ENCODE results near the gene TOMM20L.
A peak's percentile ranks its signal among the peaks of the same experiment; 100 is the strongest.
"Not testable (repeated sequence)": the region's sequence is repeated elsewhere in the genome, so short reads cannot be mapped to it uniquely, and the experiment has no call there.

The TOMM20L gene

DNA sequence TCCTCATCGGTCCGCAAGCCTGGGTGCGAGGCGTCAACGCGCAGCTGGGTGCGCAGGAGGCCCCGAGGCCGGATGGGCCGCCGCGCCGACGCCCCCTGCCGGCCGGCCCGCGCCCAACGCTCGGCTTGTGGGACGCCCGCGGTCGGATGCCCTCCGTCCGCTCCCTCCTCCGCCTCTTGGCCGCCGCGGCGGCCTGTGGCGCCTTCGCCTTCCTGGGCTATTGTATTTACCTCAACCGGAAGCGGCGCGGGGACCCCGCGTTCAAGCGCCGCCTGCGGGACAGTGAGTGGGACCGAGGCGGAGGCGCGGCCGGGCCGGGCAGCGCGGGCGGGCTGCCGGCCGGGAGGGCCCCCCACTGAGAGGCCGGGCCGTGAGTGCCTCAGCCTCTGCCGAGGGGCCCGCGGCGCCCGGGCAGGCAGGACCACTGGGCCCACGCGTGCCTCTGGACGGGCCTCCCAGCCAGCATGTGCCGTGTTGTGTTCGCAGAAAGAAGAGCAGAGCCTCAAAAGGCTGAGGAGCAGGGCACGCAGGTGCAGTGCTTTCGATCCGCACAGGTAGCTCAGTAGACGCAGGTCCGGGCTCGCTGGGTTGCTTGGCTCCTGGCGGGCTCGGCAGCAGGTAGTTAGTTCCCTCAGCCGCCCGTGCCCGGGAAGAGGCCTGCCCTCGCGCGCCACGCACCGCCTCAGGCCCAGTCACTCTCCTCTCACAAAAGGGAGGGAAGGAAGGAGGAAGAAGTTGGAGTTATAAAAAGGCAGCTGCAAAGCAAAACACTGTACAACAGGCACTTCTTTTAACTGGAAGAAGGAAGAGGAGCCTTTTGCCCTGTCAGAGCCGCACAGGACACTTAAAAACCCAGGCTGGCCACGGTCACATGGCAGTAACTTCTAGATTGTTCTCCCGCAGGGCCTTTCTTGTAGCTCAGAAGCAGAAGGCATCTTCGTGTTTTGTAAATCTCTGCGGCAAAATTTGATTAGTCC lies at the start of gene TOMM20L:
Gene TOMM20L (plus strand): TSS at position 119 of the 977 bp plus-strand sequence. CDS start 28 bp downstream, at position 147.
- peak within 1 kb of the TSS; percentile 39 for H3K4me3 ChIP-seq (ENCODE audit: low read length)
- TF ChIP-seq CTCF (IDR thresholded peaks at IDR 0.05; ENCODE audit: insufficient read depth, low read depth, low read length, missing control alignments): no peak
- peak; percentile 80 for DNase-seq (ENCODE audit: low read depth)

DNA sequence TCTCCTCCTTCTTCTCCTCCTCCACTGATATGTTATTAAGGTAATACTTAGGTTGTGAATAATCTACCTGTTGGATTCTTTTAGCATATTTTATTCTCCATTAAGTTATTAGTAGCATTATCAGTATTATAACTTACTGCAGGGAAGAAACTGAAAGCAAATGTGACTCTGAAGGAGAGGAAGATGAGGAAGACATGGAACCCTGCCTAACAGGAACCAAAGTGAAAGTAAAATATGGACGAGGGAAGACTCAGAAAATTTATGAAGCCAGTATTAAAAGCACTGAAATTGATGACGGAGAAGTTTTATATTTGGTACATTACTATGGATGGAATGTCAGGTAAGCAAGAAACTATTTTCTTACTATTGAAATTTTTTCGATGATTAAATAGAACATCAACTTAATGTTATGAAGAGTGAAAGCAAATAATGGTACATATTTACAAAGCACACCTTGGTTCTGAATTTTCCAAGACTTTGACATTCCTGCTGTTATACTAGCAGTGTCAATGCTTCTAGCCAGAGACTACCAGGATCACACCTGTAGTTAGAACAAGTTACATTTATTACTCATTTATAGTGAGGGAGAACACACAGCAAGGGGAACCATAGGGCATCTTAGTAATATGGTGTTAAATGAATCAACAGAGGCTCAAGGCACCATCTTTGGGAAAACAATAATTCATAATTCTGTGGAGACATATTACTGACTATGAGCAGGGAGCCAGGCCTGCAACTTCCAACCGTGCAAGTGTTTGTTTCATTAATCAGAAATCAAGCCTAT lies 42.0 kb upstream of the TOMM20L start:
- TF ChIP-seq CTCF (IDR thresholded peaks at IDR 0.05; ENCODE audit: insufficient read depth, low read depth, low read length, missing control alignments): no peak
- DNase-seq (ENCODE audit: low read depth): peak; percentile 3
- no peak overlapping the region for H3K4me3 ChIP-seq (ENCODE audit: low read length)

GRCh38 chr14:58354808-58355207 lies 40.9 kb upstream of the TOMM20L start:
- DNase-seq (ENCODE audit: low read depth): no peak

GRCh38 chr14:58356268-58356667 lies 39.5 kb upstream of the TOMM20L start:
- H3K4me3 ChIP-seq (ENCODE audit: low read length): no peak overlapping the region
- TF ChIP-seq CTCF (IDR thresholded peaks at IDR 0.05; ENCODE audit: insufficient read depth, low read depth, low read length, missing control alignments): no peak
- DNase-seq (ENCODE audit: low read depth): no peak

More at GRCh38 chr14:58354808-58355207, 40.9 kb upstream of the TOMM20L start:
- H3K4me3 ChIP-seq (ENCODE audit: low read length): no peak overlapping the region
- no peak for TF ChIP-seq CTCF (IDR thresholded peaks at IDR 0.05; ENCODE audit: insufficient read depth, low read depth, low read length, missing control alignments)

- DNase-seq (ENCODE audit: low read depth); H3K4me3 ChIP-seq (ENCODE audit: low read length): not testable (repeated sequence)
Measured at GRCh38 chr14:58362272-58362671, 33.5 kb upstream of the TOMM20L start.

DNA sequence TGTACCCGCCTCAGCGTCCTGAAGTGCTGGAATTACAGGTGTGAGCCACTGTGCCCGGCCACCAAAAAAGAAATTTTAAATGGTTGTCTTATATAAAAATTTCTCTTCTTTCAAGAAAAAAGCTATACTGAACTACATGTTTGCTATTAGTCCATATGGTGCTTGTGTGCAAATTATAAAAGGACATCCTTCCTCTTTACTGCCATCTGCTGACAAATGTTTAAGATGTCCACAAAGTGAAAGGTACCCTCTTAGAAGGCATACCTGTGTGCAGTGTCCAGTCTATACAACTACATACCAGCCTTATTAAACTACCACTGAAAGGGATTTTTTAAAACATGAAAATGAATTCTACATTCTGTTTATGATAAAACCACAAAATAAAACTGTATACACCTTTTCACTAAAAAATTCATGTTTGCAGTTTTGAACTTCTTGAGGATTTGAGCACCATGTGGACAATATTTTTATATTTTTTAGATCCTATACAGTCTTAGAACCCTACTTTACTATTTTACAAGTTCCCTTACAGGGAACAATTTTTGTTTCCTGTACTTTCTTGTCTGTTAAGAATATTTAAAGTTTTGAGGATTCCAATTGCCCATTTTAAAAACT lies 32.8 kb upstream of the TOMM20L start:
- peak; percentile 40 for TF ChIP-seq CTCF (IDR thresholded peaks at IDR 0.05; ENCODE audit: insufficient read depth, low read depth, low read length, missing control alignments)
- no peak overlapping the region for H3K4me3 ChIP-seq (ENCODE audit: low read length)
- peak; percentile 48 for DNase-seq (ENCODE audit: low read depth)

GRCh38 chr14:58364316-58364715 lies 31.4 kb upstream of the TOMM20L start:
- TF ChIP-seq CTCF (IDR thresholded peaks at IDR 0.05; ENCODE audit: insufficient read depth, low read depth, low read length, missing control alignments): no peak
- H3K4me3 ChIP-seq (ENCODE audit: low read length): no peak overlapping the region
- no peak for DNase-seq (ENCODE audit: low read depth)
